Measurements from ENCODE around the gene CREB5.

The CREB5 gene

DNA sequence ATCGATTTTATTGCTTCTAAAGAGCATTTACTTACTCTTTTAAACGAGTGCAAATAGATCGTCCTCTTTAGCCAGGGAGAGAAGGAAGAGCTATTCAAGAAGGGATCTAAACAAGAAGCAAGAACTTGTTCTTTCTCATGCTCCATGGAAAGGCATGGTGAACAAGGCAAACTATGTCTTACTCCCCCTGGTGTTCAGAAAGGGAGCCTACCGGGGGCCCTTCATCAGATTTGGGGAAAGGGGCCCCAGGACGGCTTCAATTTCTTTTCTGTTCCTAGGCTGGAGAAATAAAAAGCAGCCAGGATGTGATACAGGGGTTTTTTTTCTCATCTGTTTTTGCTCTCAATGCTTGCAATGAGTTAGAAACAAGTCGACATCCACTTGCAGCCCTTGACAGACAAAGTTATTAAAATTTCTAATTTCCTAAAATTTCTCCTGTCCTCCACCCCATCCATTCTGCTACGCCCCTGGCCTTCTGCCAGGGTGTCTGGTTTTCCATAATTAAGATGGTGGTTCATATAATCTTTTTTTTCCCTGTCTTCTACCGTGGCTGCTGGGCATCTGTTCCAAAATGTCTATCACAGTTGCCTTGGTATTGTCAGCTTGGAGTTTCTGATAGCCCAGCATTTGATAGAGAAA lies 214.4 kb downstream of the CREB5 start:
- no peaks in the 10 kb centered on the region for H3K4me1 Mint-ChIP-seq (ENCODE audit: low read depth)
- peaks cover 6% of the 10 kb centered on the region for H3K27me3 Mint-ChIP-seq
- no peaks in the 10 kb centered on the region for H3K9me3 Mint-ChIP-seq
- H3K27ac Mint-ChIP-seq = no peak overlapping the region
- no peaks in the 10 kb centered on the region for H3K36me3 Mint-ChIP-seq (ENCODE audit: low read depth)
- no peak overlapping the region for H3K4me3 Mint-ChIP-seq

- H3K4me3 Mint-ChIP-seq = no peak overlapping the region
- peaks cover 6% of the 10 kb centered on the region for H3K27me3 Mint-ChIP-seq
- no peaks in the 10 kb centered on the region for H3K36me3 Mint-ChIP-seq (ENCODE audit: low read depth)
- no peaks in the 10 kb centered on the region for H3K4me1 Mint-ChIP-seq (ENCODE audit: low read depth)
- no peak overlapping the region for H3K27ac Mint-ChIP-seq
- H3K9me3 Mint-ChIP-seq = no peaks in the 10 kb centered on the region
Observed at GRCh38 chr7:28627263-28627653, 214.9 kb downstream of the CREB5 start.

GRCh38 chr7:28627896-28628295 lies 215.6 kb downstream of the CREB5 start:
- Mint-ChIP-seq H3K27me3 (peaks cover 6% of the 10 kb centered on the region), H3K9me3 (no peaks in the 10 kb centered on the region), H3K36me3 (ENCODE audit: low read depth) (no peaks in the 10 kb centered on the region), H3K4me3 (no peak overlapping the region), H3K4me1 (ENCODE audit: low read depth) (no peaks in the 10 kb centered on the region), H3K27ac (no peak overlapping the region)

DNA sequence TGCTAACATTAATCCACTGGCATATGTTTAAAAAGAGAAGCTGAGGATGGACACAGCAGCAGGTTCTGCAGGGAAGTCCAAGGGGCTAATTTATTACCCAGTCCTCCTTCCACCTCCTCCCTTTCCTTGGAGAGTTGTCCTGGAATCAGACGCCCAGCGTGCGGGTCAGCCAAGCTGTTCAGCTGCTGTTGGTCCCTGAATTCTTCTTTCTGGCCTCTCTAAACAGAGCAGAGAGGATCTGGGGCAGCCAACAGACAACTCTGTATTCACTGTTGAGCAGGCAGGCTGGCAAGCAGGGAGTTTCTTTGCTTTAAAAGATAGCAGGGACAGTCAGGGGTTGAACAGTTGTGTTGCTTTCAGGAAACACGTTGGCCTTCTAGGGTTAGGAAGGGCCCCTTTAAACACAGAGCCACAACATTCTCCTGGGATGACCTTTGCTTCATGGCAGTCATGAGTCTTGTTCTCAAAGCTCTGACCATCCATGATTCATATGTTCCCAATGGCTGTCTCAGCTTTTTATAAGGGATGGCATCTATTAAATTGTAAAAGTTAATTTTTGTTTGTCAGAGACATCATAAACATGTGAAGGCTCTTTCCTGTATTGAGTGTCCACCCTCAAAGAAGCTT lies 217.0 kb downstream of the CREB5 start:
- no peak overlapping the region for H3K4me3 Mint-ChIP-seq
- H3K9me3 Mint-ChIP-seq = no peaks in the 10 kb centered on the region
- no peaks in the 10 kb centered on the region for H3K36me3 Mint-ChIP-seq (ENCODE audit: low read depth)
- H3K27me3 Mint-ChIP-seq = peaks cover 6% of the 10 kb centered on the region
- H3K4me1 Mint-ChIP-seq (ENCODE audit: low read depth) = no peaks in the 10 kb centered on the region
- H3K27ac Mint-ChIP-seq = no peak overlapping the region

DNA sequence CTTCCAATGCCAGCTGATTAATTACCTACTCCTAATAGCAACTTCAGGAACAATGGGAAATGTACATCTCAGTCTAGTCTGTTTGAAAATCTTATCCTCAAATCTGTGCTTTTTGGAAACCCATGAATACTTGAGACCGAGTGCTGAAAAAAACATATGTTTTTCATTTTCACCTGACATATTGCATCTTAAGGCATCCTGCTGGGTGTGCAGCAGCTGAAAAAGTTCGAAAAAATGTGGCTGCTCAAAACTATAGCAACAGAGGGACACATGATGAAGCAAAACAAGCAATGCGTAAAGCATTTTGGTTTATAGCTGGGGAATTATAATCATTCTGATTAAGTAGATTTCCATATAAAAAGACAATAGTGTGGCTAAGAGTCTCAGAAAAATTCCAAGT lies 218.0 kb downstream of the CREB5 start:
- H3K4me3 Mint-ChIP-seq = no peak overlapping the region
- no peaks in the 10 kb centered on the region for H3K4me1 Mint-ChIP-seq (ENCODE audit: low read depth)
- H3K27ac Mint-ChIP-seq = no peak overlapping the region
- H3K27me3 Mint-ChIP-seq = peaks cover 6% of the 10 kb centered on the region
- no peaks in the 10 kb centered on the region for H3K36me3 Mint-ChIP-seq (ENCODE audit: low read depth)
- H3K9me3 Mint-ChIP-seq = no peaks in the 10 kb centered on the region

DNA sequence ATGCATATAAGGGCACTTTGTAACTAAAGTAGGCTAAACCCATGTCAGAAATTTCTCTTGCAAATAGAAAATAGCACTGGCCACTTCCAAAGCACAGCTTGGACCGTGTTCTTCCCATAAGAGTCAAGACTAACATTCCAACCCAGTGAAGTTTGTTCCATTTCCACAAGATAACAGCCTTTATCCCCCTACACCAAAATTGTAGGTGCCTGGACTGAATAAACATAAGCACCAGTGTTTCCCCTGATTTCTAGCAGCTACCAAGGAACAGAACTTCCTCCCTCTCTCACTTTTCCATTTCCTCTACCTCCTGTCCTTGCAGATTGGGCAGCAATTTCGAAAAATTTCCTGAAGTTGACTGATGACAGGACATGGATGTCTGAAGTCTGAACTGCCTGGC lies 219.7 kb downstream of the CREB5 start:
- no peaks in the 10 kb centered on the region for H3K9me3 Mint-ChIP-seq
- H3K27me3 Mint-ChIP-seq = peaks cover 6% of the 10 kb centered on the region
- H3K4me1 Mint-ChIP-seq (ENCODE audit: low read depth) = no peaks in the 10 kb centered on the region

GRCh38 chr7:28638914-28639313 lies 226.6 kb downstream of the CREB5 start:
- Mint-ChIP-seq H3K4me1 (ENCODE audit: low read depth) (no peaks in the 10 kb centered on the region), H3K9me3 (no peaks in the 10 kb centered on the region), H3K36me3 (ENCODE audit: low read depth) (no peaks in the 10 kb centered on the region), H3K4me3 (no peak overlapping the region), H3K27ac (no peak overlapping the region), H3K27me3 (no peaks in the 10 kb centered on the region)

More for the DNA sequence above, 219.7 kb downstream of the CREB5 start:
- Mint-ChIP-seq H3K4me3 (no peak overlapping the region), H3K36me3 (ENCODE audit: low read depth) (no peaks in the 10 kb centered on the region), H3K27ac (no peak overlapping the region)

DNA sequence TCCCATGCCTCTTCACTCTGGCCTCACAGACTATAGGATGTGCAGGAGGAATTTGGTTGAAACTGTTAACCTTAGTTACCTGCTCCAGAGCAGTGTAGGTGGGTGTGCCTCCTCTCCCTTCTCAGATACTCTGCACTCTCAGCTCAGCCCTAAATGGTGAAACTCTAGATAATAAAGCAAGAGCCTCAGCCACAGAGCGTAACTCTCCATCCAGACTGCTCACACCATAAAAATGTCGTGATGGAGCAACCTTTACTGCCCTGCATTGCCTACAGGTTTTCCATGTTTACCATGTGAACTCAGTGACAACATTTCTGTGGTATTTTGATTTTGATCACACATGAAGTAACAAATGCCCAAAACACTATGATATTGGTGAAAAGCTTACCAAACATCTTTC lies 227.7 kb downstream of the CREB5 start:
- Mint-ChIP-seq H3K27me3 (peaks cover 3% of the 10 kb centered on the region), H3K36me3 (ENCODE audit: low read depth) (no peaks in the 10 kb centered on the region), H3K4me3 (no peak overlapping the region), H3K9me3 (no peaks in the 10 kb centered on the region), H3K27ac (no peak overlapping the region), H3K4me1 (ENCODE audit: low read depth) (no peaks in the 10 kb centered on the region)

GRCh38 chr7:28641752-28642545 lies 229.6 kb downstream of the CREB5 start:
- Mint-ChIP-seq H3K9me3 (no peaks in the 10 kb centered on the region), H3K27me3 (peaks cover 3% of the 10 kb centered on the region), H3K27ac (no peak overlapping the region), H3K36me3 (ENCODE audit: low read depth) (no peaks in the 10 kb centered on the region), H3K4me1 (ENCODE audit: low read depth) (no peaks in the 10 kb centered on the region), H3K4me3 (no peak overlapping the region)

DNA sequence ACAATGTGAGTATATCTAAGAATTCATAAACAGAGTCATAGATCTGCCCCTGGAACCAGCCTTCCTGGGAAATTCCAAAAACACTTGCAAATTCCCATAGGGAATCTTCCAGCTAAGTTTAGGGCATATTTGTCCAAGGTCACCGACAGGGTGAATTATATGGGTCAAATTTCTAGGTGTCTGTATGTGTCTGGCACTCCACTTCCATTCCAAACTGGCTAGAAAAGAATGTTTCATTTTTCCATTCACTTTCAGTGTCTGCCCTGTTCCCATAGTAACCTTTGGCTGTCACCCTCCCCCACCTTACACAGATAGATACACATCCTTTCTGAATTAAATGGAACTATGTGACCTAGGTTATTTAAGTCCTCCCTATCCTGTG lies 230.9 kb downstream of the CREB5 start:
- Mint-ChIP-seq H3K9me3 (no peaks in the 10 kb centered on the region), H3K27me3 (peaks cover 3% of the 10 kb centered on the region), H3K27ac (no peak overlapping the region), H3K4me1 (ENCODE audit: low read depth) (no peaks in the 10 kb centered on the region), H3K4me3 (no peak overlapping the region), H3K36me3 (ENCODE audit: low read depth) (no peaks in the 10 kb centered on the region)

GRCh38 chr7:28643584-28644340 lies 231.4 kb downstream of the CREB5 start:
- Mint-ChIP-seq H3K36me3 (ENCODE audit: low read depth) (no peaks in the 10 kb centered on the region), H3K27me3 (peaks cover 3% of the 10 kb centered on the region), H3K27ac (no peak overlapping the region), H3K9me3 (no peaks in the 10 kb centered on the region), H3K4me3 (no peak overlapping the region), H3K4me1 (ENCODE audit: low read depth) (no peaks in the 10 kb centered on the region)

GRCh38 chr7:28645866-28646265 lies 233.5 kb downstream of the CREB5 start:
- H3K4me1 Mint-ChIP-seq (ENCODE audit: low read depth) = no peaks in the 10 kb centered on the region

GRCh38 chr7:28646376-28647075 lies 234.2 kb downstream of the CREB5 start:
- no peaks in the 10 kb centered on the region for H3K36me3 Mint-ChIP-seq (ENCODE audit: low read depth)
- no peak overlapping the region for H3K27ac Mint-ChIP-seq
- H3K9me3 Mint-ChIP-seq = no peaks in the 10 kb centered on the region
- no peaks in the 10 kb centered on the region for H3K4me1 Mint-ChIP-seq (ENCODE audit: low read depth)
- peaks cover 3% of the 10 kb centered on the region for H3K27me3 Mint-ChIP-seq
- no peak overlapping the region for H3K4me3 Mint-ChIP-seq

More at GRCh38 chr7:28645866-28646265, 233.5 kb downstream of the CREB5 start:
- H3K36me3 Mint-ChIP-seq (ENCODE audit: low read depth) = no peaks in the 10 kb centered on the region
- no peak overlapping the region for H3K4me3 Mint-ChIP-seq
- H3K27ac Mint-ChIP-seq = no peak overlapping the region
- H3K27me3 Mint-ChIP-seq = peaks cover 3% of the 10 kb centered on the region
- H3K9me3 Mint-ChIP-seq = no peaks in the 10 kb centered on the region

DNA sequence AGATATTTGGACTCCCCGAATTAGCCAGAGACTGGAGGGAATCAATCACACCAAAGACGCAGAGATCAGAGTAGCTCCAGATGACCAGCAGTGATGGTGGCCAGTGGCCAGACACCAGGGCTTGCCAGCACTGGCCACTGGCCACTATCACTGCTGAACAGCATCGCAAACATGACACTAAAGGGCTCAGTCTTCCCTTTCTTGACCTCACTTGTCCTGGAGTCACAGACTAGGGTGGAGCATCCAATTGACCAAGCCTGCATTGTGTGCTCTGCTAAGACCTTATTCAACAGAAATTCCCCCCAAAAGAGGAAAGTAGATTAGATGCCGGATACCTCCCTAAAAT lies 234.7 kb downstream of the CREB5 start:
- no peak overlapping the region for H3K4me3 Mint-ChIP-seq
- H3K27ac Mint-ChIP-seq = no peak overlapping the region
- peaks cover 3% of the 10 kb centered on the region for H3K27me3 Mint-ChIP-seq
- H3K9me3 Mint-ChIP-seq = no peaks in the 10 kb centered on the region
- H3K36me3 Mint-ChIP-seq (ENCODE audit: low read depth) = no peaks in the 10 kb centered on the region
- H3K4me1 Mint-ChIP-seq (ENCODE audit: low read depth) = no peaks in the 10 kb centered on the region

All from stimulated activated naive CD8-positive, alpha-beta T cell treated with anti-CD3 and anti-CD28 coated beads, Interleukin-15, Interleukin-2, amounts not matched to agents 100 ng/mL and 50 ng/mL, for 24 hours (primary cell).